ENCODE data around the gene SPATA31D4. TPM values are rescaled to one million over a fixed set of nuclear protein-coding genes. Genes with fewer than 3 reads are reported as not detected.

The SPATA31D4 gene
- total RNA-seq, 3 donors from 2014 or later: not detected

DNA sequence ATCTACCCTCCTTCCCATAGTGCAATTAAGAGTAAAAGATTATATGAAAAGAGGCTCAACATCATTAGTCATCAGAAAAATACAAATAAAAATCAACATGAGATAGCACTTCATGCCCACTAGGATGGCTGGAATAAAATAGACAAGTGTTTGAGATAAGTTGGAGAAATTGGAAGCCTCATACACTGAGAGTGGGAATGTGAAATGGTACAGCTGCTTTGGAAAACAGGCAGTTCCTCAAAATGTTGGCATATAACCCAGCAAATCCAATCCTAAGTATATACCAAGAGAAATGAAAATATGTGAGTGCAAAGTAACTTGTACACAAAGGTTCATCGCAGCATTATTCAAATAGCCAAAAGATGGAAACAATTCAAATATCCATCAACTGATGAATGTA, 24.9 kb downstream of the SPATA31D4 start:
- Histone ChIP-seq H3K36me3 (ENCODE audit: low read depth) (no peaks in the 10 kb centered on the region), H3K4me3 (no peak overlapping the region), H3K4me1 (ENCODE audit: low read depth) (no peaks in the 10 kb centered on the region), H3K9me3 (peaks cover 21% of the 10 kb centered on the region)
- no peak for ATAC-seq
- no peak for DNase-seq
- intact Hi-C loops (cut with DNase I, micrococcal nuclease): no loop called here
- TF ChIP-seq, protein P1, sequence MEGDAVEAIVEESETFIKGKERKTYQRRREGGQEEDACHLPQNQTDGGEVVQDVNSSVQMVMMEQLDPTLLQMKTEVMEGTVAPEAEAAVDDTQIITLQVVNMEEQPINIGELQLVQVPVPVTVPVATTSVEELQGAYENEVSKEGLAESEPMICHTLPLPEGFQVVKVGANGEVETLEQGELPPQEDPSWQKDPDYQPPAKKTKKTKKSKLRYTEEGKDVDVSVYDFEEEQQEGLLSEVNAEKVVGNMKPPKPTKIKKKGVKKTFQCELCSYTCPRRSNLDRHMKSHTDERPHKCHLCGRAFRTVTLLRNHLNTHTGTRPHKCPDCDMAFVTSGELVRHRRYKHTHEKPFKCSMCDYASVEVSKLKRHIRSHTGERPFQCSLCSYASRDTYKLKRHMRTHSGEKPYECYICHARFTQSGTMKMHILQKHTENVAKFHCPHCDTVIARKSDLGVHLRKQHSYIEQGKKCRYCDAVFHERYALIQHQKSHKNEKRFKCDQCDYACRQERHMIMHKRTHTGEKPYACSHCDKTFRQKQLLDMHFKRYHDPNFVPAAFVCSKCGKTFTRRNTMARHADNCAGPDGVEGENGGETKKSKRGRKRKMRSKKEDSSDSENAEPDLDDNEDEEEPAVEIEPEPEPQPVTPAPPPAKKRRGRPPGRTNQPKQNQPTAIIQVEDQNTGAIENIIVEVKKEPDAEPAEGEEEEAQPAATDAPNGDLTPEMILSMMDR (IDR thresholded peaks at IDR 0.05): no peak

DNA sequence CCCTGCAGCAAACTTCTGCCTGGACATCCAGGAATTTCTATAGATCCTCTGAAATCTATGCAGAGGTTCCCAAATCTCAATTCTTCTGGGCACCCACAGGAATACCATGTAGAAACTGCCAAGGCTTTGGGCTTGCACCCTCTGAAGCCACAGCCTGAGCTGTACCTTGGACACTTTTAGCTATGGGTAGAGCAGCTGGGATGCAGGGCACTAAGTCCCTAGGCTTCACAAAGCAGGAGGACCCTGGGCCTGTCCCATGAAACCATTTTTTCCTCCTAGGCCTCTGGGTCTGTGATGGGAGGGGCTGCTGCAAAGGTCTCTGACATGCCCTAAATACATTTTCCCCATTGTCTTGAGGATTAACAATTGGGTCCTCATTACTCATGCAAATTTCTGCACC, 27.4 kb downstream of the SPATA31D4 start:
- DNase-seq (no peak), ATAC-seq (no peak)
- intact Hi-C loops (cut with DNase I, micrococcal nuclease): no loop called here
- H3K9me3 ChIP-seq: peaks cover 21% of the 10 kb centered on the region
- TF ChIP-seq, protein P1 (IDR thresholded peaks at IDR 0.05): no peak
- H3K4me3 ChIP-seq: no peak overlapping the region
- H3K4me1 ChIP-seq (ENCODE audit: low read depth): no peaks in the 10 kb centered on the region
- H3K36me3 ChIP-seq (ENCODE audit: low read depth): no peaks in the 10 kb centered on the region

DNA sequence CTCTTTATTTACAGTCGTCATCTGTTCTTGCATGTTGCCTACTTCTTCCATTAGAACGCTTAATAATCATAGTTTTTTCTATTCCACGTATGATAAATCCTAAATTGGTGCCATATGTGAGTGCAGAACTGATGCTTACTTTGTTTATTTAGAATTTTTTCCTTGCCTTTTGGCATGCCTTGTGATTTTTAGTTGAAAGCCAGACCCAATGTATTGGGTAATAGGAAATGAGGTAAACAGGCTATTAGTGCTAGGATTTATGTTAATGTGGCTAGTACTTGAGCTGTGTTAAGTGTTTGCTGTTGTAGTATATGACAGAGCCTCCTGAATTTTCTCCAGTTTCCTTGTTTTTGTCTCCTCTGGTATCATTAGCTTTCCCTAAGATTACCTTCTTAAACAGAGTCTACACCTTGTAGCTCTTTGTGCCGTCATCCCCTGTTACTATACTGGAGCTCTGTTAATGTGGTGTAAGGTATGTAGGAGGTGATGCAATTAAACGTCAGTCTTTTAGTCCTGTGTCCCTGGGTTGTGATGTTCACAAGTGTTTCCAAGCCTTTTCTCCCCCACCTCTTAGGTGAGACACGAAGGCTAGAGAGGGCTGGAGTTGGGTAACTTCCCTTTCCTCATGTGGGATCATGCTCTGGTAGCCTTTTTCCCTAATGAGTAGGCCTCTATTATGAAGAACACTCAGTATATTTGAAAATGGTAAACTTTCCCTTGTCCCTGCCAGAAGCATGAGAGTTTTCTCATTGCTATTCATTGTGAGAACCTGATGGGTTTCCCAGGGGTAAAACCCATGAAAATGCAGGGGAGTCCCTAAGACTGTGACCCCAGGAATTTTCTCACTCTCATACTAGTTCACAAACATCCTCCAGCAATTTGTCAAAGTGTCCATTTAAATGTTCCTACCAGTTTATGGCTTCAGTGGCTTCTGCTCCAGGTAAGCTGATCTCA, 36.3 kb downstream of the SPATA31D4 start:
- Histone ChIP-seq H3K4me1 (ENCODE audit: low read depth) (no peaks in the 10 kb centered on the region), H3K4me3 (no peak overlapping the region), H3K9me3 (no peaks in the 10 kb centered on the region), H3K36me3 (ENCODE audit: low read depth) (no peaks in the 10 kb centered on the region)
- ATAC-seq (no peak), DNase-seq (no peak)
- intact Hi-C loops (cut with DNase I, micrococcal nuclease): no loop called here
- TF ChIP-seq, protein P1 (IDR thresholded peaks at IDR 0.05): no peak

DNA sequence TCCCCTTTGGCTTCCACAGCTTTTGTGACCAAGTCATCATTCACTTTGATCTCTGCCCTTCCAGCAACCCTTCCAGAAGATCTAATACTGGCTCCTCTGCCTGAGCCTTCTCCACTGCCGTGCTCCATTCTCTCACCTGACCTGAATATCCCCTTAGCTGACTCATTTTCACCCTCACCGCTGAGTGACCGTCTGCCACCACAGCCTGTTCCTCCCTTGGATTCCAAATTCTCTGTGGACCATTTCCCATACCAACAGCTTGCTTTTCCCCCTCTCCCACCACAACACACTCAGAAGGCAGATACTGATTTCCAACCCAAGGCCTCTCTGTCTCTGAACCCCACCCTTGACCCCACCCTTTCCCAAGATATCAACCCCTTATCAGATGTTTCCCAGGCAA, 39.8 kb downstream of the SPATA31D4 start:
- Histone ChIP-seq H3K9me3 (no peaks in the 10 kb centered on the region), H3K36me3 (ENCODE audit: low read depth) (no peaks in the 10 kb centered on the region), H3K4me3 (no peak overlapping the region), H3K4me1 (ENCODE audit: low read depth) (no peaks in the 10 kb centered on the region)
- intact Hi-C loops (cut with DNase I, micrococcal nuclease): no loop called here
- no peak for ATAC-seq
- TF ChIP-seq, protein P1 (IDR thresholded peaks at IDR 0.05): no peak
- no peak for DNase-seq

DNA sequence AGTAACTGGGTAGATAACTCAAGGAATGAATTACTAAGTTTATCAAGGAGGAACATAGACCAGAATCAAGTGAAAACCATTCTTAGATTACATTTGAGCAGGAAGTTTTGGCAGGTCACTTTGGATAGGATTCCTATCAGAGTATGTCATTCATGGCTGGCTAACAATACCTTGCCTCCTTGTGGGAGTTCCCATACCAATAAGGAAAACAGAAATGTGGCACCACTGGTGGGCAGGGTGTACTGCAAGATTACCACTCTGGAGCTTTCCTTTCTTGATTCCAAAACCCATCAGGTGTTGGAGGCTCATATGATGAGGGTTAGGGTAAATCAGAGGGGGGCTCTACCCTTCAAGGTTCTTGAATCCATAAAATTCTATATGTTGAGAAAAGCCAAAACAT, 41.7 kb downstream of the SPATA31D4 start:
- DNase-seq (no peak), ATAC-seq (no peak)
- Histone ChIP-seq H3K36me3 (ENCODE audit: low read depth) (no peaks in the 10 kb centered on the region), H3K4me1 (ENCODE audit: low read depth) (no peaks in the 10 kb centered on the region), H3K4me3 (no peak overlapping the region), H3K9me3 (no peaks in the 10 kb centered on the region)
- intact Hi-C loops (cut with DNase I, micrococcal nuclease): no loop called here
- TF ChIP-seq, protein P1 (IDR thresholded peaks at IDR 0.05): no peak
